Cerebellar cortex (tissue), 1 donor: ENCODE data around the gene DNAH1.

Experiments
- DNase-seq: peaks from one replicate; pipeline ENCODE4 v3.0.0-alpha.2; 2015; ENCODE audit warnings: low spot score

DNAH1 gene

DNA sequence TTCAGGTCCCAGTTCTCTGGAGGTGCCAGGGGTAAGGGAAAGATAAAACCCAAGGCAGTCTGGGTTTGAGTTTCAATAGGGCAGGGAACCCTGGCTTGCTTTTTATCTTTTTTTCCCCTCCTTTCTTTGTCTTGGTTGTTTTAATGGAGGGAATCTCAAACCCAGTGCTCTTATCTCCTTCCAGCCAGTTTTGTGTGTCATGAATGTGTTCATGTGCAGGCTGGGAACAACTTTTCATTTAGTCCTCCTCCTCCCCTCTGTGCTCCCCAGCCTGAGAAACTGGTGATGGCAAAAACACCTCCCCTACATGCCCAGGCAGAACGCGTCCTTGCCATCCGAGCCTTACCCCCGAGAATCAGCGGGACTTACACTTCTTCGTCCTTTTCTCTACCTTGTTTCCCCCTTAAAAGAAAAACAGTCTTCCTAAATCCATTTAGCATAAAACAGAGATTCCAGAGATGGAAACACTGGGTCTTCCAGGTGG lies 117.9 kb downstream of the DNAH1 start:
- no peak for DNase-seq

DNA sequence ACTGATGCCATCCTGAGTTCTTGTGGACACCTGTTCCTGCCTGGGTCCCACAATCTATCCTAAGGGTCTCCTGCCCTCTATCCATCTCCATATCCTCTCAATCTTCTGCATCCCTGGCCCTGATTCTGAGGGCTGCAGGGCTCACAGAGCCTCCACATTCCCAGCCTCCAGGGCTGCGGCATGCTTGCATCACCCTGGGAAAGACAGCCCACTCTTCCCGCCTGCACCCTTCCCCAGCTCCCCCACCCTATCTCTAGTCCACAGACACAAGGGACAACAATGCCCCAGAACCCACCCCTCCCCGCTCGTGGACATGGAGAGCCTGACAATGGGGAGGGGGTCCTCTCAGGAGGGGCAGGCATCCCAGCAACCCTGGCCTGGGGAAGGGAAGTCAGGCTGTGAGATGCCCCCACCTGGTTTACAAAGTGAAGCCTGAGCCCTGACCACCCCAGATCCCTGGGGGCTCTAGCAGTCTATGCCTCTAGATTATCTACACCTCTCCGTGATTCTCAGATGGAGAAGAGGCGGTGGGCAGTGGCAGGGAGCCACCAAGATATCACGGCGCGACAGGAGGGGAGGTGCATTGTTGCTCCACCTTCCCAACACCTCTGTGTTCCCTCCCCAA lies 118.5 kb downstream of the DNAH1 start:
- DNase-seq: no peak

DNA sequence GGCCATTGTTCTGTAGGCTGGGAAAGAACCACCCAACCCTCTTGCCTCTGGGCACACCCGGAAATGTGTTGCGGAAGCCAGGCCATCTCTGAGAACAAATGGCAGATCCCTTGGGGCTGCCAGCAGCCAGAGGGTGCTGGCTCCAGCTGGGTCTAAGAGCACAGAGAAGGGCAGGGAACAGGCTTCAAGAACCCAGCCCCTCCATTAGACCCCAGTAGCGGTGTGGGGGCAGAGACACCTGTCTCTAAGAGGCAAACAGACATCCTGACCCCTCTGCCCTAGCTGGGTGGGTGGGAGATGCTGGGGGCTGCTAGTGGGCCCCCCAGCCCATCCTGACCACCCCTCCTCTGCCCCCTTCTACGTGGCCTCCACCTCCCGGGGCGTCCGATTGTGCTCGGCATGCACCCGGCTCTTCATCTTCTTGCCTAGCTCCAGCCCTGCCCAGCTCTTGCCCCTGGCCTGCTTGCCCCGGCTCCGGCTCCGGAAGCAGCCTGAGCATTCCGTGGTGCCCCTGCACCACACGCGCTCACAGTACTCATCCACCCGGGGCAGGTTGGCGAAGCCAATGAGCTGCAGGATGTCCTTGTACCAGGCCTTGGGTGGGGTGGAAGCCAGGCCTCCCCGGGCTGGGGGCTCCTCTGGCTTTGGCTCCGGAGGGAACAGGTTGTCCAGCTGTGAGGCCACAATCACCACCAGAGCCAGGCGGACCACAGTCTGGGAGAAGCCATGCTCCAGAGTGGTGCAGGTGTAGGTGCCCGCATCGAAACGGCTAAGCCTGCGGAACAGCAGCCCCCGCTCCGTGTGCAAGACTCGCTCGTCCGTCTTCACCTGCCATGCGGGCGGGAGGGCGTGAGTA lies 119.4 kb downstream of the DNAH1 start:
- DNase-seq: no peak

- DNase-seq: no peak
Measured at GRCh38 chr3:52436500-52437149, 120.5 kb downstream of the DNAH1 start.

GRCh38 chr3:52437326-52438103 lies 121.4 kb downstream of the DNAH1 start:
- DNase-seq: peak; percentile 58

GRCh38 chr3:52438104-52438376 lies 121.9 kb downstream of the DNAH1 start:
- DNase-seq: no peak

GRCh38 chr3:52438579-52439425 lies 122.7 kb downstream of the DNAH1 start:
- DNase-seq: no peak

- DNase-seq: no peak
Measured at GRCh38 chr3:52439426-52440248, 123.5 kb downstream of the DNAH1 start.

- DNase-seq: no peak
Measured at GRCh38 chr3:52440249-52440551, 124.1 kb downstream of the DNAH1 start.

DNA sequence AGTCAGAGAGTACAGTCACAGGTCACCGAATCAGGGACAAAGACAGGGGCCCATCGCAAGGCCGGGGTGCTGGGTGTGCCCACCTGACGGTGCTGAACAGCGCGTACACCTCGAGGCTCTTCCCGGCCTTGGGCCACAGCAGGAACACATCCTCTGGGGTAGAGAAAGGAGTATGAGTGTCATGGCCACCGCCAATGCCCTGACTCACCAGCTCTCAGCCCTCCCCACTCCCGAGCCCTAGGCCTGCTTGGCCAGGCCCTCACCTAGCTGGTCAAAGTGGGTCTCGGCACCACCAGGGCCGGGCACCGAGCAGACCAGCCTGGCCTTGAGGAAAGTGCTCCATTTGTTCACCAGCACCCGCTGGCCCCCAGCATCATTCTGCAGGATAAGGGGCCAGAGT lies 124.6 kb downstream of the DNAH1 start:
- no peak for DNase-seq

- DNase-seq: no peak
Measured at GRCh38 chr3:52441091-52441771, 125.1 kb downstream of the DNAH1 start.

DNA sequence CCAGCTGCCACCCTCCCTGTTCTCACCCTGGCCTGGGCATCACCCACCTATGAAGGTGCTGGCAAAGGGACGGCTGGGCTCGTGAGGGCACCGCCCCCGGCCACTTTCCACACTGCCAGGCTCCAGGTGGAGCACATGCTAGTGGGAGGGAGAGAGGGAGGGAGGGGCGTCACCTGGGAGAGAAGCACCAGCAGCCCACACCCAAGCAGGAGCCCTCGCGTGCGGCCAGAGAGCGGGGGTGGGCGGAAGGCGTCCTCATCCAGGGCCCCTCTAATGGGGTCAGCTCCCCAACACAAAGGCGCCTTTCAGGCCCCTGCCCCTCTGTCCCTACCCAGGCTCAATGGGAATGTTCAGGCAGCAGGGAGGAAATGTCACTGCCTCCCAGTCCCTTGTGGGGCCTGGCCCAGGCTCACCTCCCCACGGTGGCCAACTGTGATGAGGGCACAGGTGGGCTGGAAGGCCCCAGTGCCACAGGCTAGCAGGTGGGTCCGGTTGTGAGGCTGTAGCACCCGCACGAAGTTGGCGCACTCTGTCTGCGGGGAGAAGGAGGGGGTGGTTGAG lies 125.7 kb downstream of the DNAH1 start:
- DNase-seq: no peak

DNA sequence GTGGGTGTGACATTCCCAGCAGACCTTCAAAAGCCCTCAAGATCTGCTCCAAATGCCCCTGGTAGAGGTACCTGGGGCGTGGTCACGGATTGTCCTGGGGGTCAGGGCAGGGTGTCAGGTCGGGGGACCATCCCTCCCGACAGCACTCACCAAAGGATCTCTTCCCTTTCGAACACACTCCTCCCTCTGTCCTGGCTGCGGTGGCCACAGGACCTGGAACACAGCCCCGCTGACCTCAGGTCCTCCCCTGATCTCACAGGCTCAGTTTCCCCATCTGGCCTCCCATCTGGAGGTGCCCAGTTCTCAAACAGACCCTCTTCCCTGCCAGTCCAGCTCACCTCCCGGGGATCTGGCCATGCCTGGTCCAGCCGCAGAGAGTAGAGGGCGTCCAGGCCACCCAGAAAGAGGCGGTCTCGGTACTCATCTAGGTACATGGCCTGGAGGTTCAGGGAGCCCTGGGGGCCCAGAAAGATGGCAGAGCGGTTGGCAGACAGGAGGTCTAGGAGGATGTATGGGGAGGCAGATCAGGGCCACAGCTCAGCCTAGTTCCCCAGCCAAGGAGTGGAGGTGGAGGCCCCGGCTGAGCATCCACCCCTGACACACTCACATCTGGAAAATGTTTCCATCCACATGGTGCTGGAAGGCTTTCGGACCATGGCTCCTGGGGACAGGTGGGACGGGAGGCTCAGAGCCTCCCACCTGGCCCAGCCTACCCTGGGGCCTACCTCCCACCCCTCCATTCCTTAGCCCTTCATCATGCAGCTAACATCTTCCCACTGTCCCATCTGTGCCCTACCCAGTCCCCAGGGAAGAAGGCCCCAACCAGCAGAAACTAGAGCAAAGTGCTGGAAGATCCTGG lies 126.5 kb downstream of the DNAH1 start:
- no peak for DNase-seq

- DNase-seq: no peak
Measured at GRCh38 chr3:52443268-52443610, 127.1 kb downstream of the DNAH1 start.

DNA sequence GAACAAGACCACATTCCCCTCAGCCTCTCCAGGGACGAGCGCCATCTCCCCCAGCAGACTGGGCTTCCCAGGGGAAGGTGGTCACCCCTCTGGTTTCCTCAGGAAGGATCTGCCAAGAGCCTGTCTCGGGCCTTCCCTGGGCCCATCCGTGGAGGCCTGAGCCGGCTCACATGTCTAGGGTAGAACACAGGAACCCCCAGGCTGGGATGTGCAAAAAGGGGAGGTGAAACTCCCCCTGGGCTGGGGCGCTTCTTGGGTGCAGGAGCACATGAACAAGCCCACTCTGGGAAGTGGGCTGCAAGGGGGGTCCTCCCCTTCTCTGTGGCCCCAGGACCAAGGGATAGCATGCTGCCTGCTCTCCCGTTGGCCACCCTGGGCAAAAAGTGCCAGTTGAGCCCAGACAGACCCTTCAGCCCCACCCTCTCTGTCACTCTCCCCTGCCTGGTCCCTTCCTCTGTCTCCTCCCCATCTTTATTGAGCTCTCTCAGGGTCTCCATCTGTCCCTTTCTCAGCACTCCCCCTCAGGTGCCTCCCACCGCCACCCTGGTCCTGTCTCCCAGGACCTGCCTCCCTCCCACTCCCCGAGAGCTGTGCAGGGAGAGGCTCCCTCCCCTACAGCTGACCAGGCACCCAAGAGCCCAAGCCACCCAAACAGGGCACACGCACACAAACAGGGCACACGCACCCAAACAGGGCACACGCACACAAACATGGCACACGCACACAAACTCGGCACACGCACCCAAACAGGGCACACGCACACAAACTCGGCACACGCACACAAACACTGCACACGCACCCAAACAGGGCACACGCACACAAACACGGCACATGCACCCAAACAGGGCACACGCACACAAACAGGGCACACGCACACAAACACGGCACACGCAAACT lies 127.9 kb downstream of the DNAH1 start:
- DNase-seq: no peak

GRCh38 chr3:52444860-52445793 lies 129.0 kb downstream of the DNAH1 start, which contains the start of gene SEMA3G:
TSS of gene SEMA3G (minus strand) at chr3:52445103. CDS start at chr3:52445027, 76 bp downstream.
- peak; percentile 93 for DNase-seq

GRCh38 chr3:52446042-52446441 lies 129.9 kb downstream of the DNAH1 start:
- no peak for DNase-seq
